Chondrocyte (in vitro differentiated cells): ENCODE measurements around the gene TSTD1. TPM values are rescaled to one million over a fixed set of nuclear protein-coding genes. Genes with fewer than 3 reads are reported as not detected.

Source experiments
- DNase-seq: peaks from one replicate; pipeline ENCODE4 v3.0.0; 2021; ENCODE audit warnings: mixed read lengths, low spot score
- H3K27ac Mint-ChIP-seq: one replicate; pipeline ENCODE4 v1.8.0; 2021; ENCODE audit warnings: mild to moderate bottlenecking, moderate library complexity, mixed read lengths; ENCODE audit not compliant: unreplicated experiment
- H3K27me3 Mint-ChIP-seq: 2 replicates; pipeline ENCODE4 v1.8.0; 2021; ENCODE audit warnings: low read depth, mixed read lengths
- H3K36me3 Mint-ChIP-seq: 2 replicates; pipeline ENCODE4 v1.8.0; 2021; ENCODE audit warnings: low read depth, mixed read lengths
- H3K4me1 Mint-ChIP-seq: 2 replicates; pipeline ENCODE4 v1.8.0; 2021; ENCODE audit warnings: low read depth, mild to moderate bottlenecking, mixed read lengths
- H3K4me3 Mint-ChIP-seq: one replicate; pipeline ENCODE4 v1.8.0; 2021; ENCODE audit warnings: mild to moderate bottlenecking, moderate library complexity, mixed read lengths; ENCODE audit not compliant: unreplicated experiment
- H3K9me3 Mint-ChIP-seq: 2 replicates; pipeline ENCODE4 v1.8.0; 2021; ENCODE audit warnings: low read depth, mixed read lengths
- total RNA-seq: library from RNA; stranded (reverse); gene quantifications from 3 replicates; pipeline ENCODE4 v1.2.1, GENCODE V29; 2021
- TF ChIP-seq, protein P1 (sequence below): fragments of 200-600 bp; sonication (generic); IDR thresholded peaks from 2 replicates; pipeline ENCODE4 v1.5.0; 2021; ENCODE audit warnings: antibody characterized with exemption, mild to moderate bottlenecking, moderate library complexity

Gene TSTD1
- total RNA-seq, 1 donor from 2014 or later = not detected

DNA sequence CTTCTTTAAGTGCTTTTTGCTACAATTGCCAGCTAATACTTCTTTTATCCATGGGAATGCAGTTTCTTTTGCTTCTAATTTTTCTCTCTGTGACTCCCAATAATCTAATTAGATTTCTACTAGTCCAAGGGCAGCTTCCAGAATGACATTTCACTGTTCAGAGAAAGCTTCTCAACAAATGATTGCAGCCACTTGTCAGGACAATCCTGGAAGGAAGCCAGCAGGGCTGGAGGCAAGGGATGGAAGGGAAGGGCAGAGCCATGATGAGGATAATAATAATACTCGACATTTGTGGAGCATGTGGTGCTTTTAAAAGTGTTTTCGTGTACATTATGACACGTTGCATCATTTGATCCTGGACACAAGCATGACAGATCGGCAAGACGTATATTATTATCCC lies 37.2 kb downstream of the TSTD1 start:
- H3K36me3 Mint-ChIP-seq = no peaks in the 10 kb centered on the region
- no peak for DNase-seq
- H3K4me3 Mint-ChIP-seq = no peak overlapping the region
- no peak overlapping the region for H3K27ac Mint-ChIP-seq
- no peaks in the 10 kb centered on the region for H3K9me3 Mint-ChIP-seq
- no peaks in the 10 kb centered on the region for H3K27me3 Mint-ChIP-seq
- no peaks in the 10 kb centered on the region for H3K4me1 Mint-ChIP-seq
- TF ChIP-seq, protein P1, sequence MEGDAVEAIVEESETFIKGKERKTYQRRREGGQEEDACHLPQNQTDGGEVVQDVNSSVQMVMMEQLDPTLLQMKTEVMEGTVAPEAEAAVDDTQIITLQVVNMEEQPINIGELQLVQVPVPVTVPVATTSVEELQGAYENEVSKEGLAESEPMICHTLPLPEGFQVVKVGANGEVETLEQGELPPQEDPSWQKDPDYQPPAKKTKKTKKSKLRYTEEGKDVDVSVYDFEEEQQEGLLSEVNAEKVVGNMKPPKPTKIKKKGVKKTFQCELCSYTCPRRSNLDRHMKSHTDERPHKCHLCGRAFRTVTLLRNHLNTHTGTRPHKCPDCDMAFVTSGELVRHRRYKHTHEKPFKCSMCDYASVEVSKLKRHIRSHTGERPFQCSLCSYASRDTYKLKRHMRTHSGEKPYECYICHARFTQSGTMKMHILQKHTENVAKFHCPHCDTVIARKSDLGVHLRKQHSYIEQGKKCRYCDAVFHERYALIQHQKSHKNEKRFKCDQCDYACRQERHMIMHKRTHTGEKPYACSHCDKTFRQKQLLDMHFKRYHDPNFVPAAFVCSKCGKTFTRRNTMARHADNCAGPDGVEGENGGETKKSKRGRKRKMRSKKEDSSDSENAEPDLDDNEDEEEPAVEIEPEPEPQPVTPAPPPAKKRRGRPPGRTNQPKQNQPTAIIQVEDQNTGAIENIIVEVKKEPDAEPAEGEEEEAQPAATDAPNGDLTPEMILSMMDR = no peak

DNA sequence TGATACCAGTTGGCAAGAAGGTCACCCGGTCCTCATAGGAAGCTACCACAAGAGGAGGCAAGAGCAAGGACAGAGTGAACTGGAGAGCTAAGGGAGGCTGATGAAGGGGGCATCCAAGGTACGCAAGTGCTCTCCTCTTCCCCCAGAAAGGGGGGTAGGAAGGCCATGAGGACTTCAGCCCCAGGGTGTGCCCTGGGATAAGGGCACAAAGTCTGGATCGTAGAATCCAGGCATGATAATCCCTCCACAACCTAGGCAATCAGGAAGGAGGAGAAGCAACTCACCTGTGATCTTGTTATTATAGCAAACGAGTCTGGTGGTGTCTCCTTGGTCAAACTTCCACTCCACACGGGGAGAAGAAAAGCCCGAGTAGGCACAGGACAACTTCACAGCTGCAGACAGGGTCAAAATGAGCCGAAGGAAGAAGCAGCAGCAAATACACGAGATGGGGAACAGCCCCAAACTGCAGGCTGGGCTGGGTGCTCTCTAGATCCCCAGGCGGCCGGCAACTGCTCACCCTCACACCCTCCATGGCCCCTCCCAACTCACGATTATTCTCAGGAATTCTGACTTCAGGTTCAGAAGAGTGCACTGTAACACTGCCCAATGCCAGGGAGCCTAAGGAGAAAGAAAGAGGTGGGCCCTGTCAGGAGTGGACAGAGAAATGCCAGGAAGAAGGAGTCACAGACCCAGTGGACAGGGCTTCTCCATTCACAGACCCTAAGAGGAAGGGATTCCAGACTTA lies 37.9 kb downstream of the TSTD1 start:
- Mint-ChIP-seq H3K4me3 (no peak overlapping the region), H3K4me1 (no peaks in the 10 kb centered on the region), H3K27me3 (no peaks in the 10 kb centered on the region), H3K9me3 (no peaks in the 10 kb centered on the region), H3K27ac (no peak overlapping the region), H3K36me3 (no peaks in the 10 kb centered on the region)
- no peak for DNase-seq
- TF ChIP-seq, protein P1 = no peak

DNA sequence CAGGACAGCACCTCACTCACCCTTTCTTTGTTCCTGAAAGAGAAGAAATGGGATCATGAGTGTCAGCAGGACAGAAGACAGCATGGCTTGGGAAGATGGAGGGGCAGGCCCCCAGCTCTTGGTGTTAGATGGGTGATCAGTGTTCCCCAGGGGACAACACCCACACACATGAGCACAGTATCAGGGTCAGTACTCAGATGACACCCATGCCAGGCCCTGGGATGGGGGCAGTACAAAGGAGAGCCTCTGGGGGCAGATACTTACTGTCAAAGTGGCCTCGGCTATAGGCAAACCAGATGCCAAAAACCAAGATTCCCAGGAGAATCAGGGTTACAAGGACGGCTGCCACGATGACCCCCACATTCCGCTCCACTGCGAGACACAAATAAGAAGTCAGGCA lies 39.4 kb downstream of the TSTD1 start:
- no peaks in the 10 kb centered on the region for H3K9me3 Mint-ChIP-seq
- no peaks in the 10 kb centered on the region for H3K27me3 Mint-ChIP-seq
- H3K4me1 Mint-ChIP-seq = no peaks in the 10 kb centered on the region
- H3K4me3 Mint-ChIP-seq = no peak overlapping the region
- no peak overlapping the region for H3K27ac Mint-ChIP-seq
- no peak for DNase-seq
- TF ChIP-seq, protein P1 = no peak
- H3K36me3 Mint-ChIP-seq = no peaks in the 10 kb centered on the region

DNA sequence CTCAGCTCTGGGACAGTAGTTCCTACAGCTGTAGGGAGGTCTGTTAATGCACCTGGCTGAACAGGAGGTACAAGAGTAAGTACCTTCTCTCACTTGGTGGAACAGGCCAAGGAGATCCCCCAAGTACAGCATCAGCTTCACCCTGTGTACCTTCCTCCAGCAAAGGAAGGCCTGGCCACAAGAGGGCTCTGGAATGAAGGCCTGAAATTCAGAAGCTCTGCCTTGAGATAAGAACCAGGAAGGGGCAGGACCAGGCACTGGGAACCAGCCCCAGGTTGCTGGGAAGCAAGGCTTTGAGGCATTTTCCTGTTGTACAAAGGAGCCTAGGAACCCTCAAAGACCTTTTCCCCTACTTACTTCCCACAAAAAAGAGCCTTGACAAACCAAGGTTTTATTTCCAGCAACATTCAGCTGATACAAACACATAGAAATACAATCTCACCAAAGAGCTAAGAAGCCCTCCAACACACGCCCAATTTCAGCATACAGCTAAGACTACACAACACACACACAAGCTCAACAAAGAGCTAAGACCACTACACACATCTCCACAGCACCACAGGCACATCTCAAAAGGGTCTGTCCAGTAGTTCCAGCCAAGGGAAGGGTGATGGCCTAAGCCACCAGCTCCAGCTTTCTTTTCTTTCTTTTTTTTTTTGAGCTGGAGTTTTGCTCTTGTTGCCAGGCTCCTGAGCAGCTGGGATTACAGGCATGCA lies 41.3 kb downstream of the TSTD1 start:
- Mint-ChIP-seq H3K4me3 (no peak overlapping the region), H3K27me3 (no peaks in the 10 kb centered on the region), H3K4me1 (no peaks in the 10 kb centered on the region), H3K9me3 (no peaks in the 10 kb centered on the region), H3K36me3 (no peaks in the 10 kb centered on the region), H3K27ac (no peak overlapping the region)
- TF ChIP-seq, protein P1 = peak; percentile 74
- no peak for DNase-seq

DNA sequence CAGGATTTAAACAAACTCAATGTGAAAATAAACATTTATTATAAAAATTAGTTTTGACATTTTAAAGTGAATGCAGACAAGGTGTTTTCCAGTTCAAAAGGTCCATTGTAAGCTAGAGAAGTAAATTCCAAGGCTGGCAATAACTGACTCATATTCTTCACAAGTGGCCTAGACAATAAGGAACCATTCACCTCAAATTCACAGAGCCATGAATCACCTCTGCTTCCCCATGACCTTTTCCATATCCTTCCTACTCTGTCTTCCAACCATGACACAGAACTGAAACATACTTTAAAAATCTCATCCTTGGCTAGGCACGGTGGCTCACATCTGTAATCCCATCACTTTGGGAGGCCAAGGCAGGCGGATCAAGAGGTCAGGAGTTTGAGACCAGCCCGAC lies 42.6 kb downstream of the TSTD1 start:
- H3K4me3 Mint-ChIP-seq = no peak overlapping the region
- H3K27ac Mint-ChIP-seq = no peak overlapping the region
- no peaks in the 10 kb centered on the region for H3K9me3 Mint-ChIP-seq
- TF ChIP-seq, protein P1 = no peak
- no peak for DNase-seq
- no peaks in the 10 kb centered on the region for H3K27me3 Mint-ChIP-seq
- H3K36me3 Mint-ChIP-seq = no peaks in the 10 kb centered on the region
- no peaks in the 10 kb centered on the region for H3K4me1 Mint-ChIP-seq
